ENCODE data around the gene PRRC2C.
"Not testable (repeated sequence)": the region's sequence is repeated elsewhere in the genome, so short reads cannot be mapped to it uniquely, and the experiment has no call there.

Gene PRRC2C

GRCh38 chr1:171485375-171486047 lies at the start of gene PRRC2C:
Gene PRRC2C (plus strand): TSS chr1:171485530. CDS start chr1:171512089, 26,559 bp downstream.
- no peaks in the 10 kb centered on the region for H3K27me3 ChIP-seq (ENCODE audit: control insufficient read depth in 2 of 2, insufficient read depth in 2 of 2, low read length in 2 of 2)
- no peaks in the 10 kb centered on the region for H3K9me3 ChIP-seq (ENCODE audit: control insufficient read depth in 2 of 2, low read length in 2 of 2)
- peaks cover 9 to 21% of the 10 kb centered on the region in 2 donors for H3K4me1 ChIP-seq (ENCODE audit: control insufficient read depth in 2 of 2, insufficient read depth in 2 of 2, low read length in 2 of 2)
- no peaks in the 10 kb centered on the region for H3K36me3 ChIP-seq (ENCODE audit: control insufficient read depth in 2 of 2, insufficient read depth in 2 of 2, low read length in 2 of 2)
- H3K4me3 ChIP-seq (ENCODE audit: low read length in 2 of 2), result peak within 1 kb of the TSS; percentile 83 to 97
- H3K27ac ChIP-seq (ENCODE audit: low read depth in 2 of 2, low read length in 2 of 2), result peak within 1 kb of the TSS; percentile 97 to 100
- H3K9ac ChIP-seq (ENCODE audit: low read depth in 1 of 2, low read length in 2 of 2), result peak within 1 kb of the TSS; percentile 98 to 100

- H3K4me1 ChIP-seq (ENCODE audit: control insufficient read depth in 2 of 2, insufficient read depth in 2 of 2, low read length in 2 of 2), result peaks cover 0 to 4% of the 10 kb centered on the region in 2 donors
- H3K9me3 ChIP-seq (ENCODE audit: control insufficient read depth in 2 of 2, low read length in 2 of 2), result no peaks in the 10 kb centered on the region
- H3K27ac ChIP-seq (ENCODE audit: low read depth in 2 of 2, low read length in 2 of 2), result no peak overlapping the region
- H3K27me3 ChIP-seq (ENCODE audit: control insufficient read depth in 2 of 2, insufficient read depth in 2 of 2, low read length in 2 of 2), result no peaks in the 10 kb centered on the region
- no peak overlapping the region for H3K9ac ChIP-seq (ENCODE audit: low read depth in 1 of 2, low read length in 2 of 2)
- H3K36me3 ChIP-seq (ENCODE audit: control insufficient read depth in 2 of 2, insufficient read depth in 2 of 2, low read length in 2 of 2), result no peaks in the 10 kb centered on the region
- no peak overlapping the region for H3K4me3 ChIP-seq (ENCODE audit: low read length in 2 of 2)
These were observed 46.9 kb upstream of the PRRC2C start for GRCh38 chr1:171438441-171438840.

DNA sequence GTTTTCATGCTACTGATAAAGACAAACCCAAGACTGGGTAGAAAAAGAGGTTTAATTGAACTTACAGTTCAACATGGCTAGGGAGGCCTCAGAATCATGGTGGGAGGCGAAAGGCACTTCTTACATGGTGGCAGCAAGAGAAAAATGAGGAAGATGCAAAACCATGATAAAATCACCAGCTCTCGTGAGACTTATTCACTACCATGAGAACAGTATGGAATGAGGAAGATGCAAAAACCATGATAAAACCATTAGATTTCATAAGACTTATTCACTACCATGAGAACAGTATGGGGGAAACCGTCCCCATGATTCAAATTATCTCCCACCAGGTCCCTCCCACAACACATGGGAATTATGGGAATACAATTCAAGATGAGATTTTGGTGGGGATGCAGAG lies 45.1 kb upstream of the PRRC2C start:
- not testable (repeated sequence) for H3K9me3 ChIP-seq (ENCODE audit: control insufficient read depth in 2 of 2, low read length in 2 of 2); H3K36me3 ChIP-seq (ENCODE audit: control insufficient read depth in 2 of 2, insufficient read depth in 2 of 2, low read length in 2 of 2); H3K27ac ChIP-seq (ENCODE audit: low read depth in 2 of 2, low read length in 2 of 2); H3K4me1 ChIP-seq (ENCODE audit: control insufficient read depth in 2 of 2, insufficient read depth in 2 of 2, low read length in 2 of 2); H3K27me3 ChIP-seq (ENCODE audit: control insufficient read depth in 2 of 2, insufficient read depth in 2 of 2, low read length in 2 of 2); H3K4me3 ChIP-seq (ENCODE audit: low read length in 2 of 2); H3K9ac ChIP-seq (ENCODE audit: low read depth in 1 of 2, low read length in 2 of 2)

- H3K27ac ChIP-seq (ENCODE audit: low read depth in 2 of 2, low read length in 2 of 2); H3K4me1 ChIP-seq (ENCODE audit: control insufficient read depth in 2 of 2, insufficient read depth in 2 of 2, low read length in 2 of 2); H3K9ac ChIP-seq (ENCODE audit: low read depth in 1 of 2, low read length in 2 of 2); H3K27me3 ChIP-seq (ENCODE audit: control insufficient read depth in 2 of 2, insufficient read depth in 2 of 2, low read length in 2 of 2); H3K36me3 ChIP-seq (ENCODE audit: control insufficient read depth in 2 of 2, insufficient read depth in 2 of 2, low read length in 2 of 2); H3K9me3 ChIP-seq (ENCODE audit: control insufficient read depth in 2 of 2, low read length in 2 of 2); H3K4me3 ChIP-seq (ENCODE audit: low read length in 2 of 2): not testable (repeated sequence)
These were observed 43.9 kb upstream of the PRRC2C start for GRCh38 chr1:171441278-171441895.

DNA sequence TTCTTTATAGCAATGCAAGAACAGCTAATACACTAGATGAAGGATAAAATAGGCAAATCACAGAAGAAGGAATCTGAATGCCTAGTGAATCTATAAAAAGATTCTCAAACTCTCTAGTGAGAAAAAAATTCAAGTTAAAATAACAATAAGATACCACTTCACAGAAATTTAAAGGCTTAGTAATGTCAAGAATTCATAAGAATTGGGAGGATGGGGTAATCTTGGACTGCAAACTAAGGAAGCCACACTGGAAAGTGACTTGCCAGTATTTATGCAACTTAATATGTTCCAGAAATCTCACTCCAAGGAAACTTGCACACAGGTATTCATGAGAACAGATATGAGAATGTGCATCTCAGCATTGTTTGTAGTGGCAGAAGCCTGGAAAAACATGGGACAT lies 38.9 kb upstream of the PRRC2C start:
- Histone ChIP-seq H3K9me3 (ENCODE audit: control insufficient read depth in 2 of 2, low read length in 2 of 2) (no peaks in the 10 kb centered on the region), H3K27ac (ENCODE audit: low read depth in 2 of 2, low read length in 2 of 2) (no peak overlapping the region), H3K4me1 (ENCODE audit: control insufficient read depth in 2 of 2, insufficient read depth in 2 of 2, low read length in 2 of 2) (no peaks in the 10 kb centered on the region), H3K36me3 (ENCODE audit: control insufficient read depth in 2 of 2, insufficient read depth in 2 of 2, low read length in 2 of 2) (no peaks in the 10 kb centered on the region), H3K9ac (ENCODE audit: low read depth in 1 of 2, low read length in 2 of 2) (no peak overlapping the region), H3K27me3 (ENCODE audit: control insufficient read depth in 2 of 2, insufficient read depth in 2 of 2, low read length in 2 of 2) (no peaks in the 10 kb centered on the region), H3K4me3 (ENCODE audit: low read length in 2 of 2) (no peak overlapping the region)

DNA sequence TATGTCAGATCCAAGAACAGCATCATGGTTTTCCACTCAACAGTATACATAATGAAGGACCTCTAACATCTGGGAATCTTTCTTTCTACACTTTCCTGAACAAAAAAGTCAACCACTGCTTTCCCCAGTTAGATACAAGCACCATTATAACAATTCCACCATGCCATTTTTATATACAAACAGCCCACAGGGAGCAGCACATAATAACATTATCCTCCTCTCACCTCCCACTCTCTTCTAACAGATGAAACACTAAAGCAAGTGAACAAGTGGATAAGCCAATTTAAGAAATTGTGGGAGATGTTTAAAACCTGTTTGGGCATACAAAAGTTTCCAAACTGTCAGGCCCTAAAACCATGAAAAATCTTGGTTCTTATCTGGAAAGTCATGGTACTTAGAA lies 29.4 kb upstream of the PRRC2C start:
- no peaks in the 10 kb centered on the region for H3K36me3 ChIP-seq (ENCODE audit: control insufficient read depth in 2 of 2, insufficient read depth in 2 of 2, low read length in 2 of 2)
- H3K27me3 ChIP-seq (ENCODE audit: control insufficient read depth in 2 of 2, insufficient read depth in 2 of 2, low read length in 2 of 2), result no peaks in the 10 kb centered on the region
- no peak overlapping the region for H3K27ac ChIP-seq (ENCODE audit: low read depth in 2 of 2, low read length in 2 of 2)
- H3K4me1 ChIP-seq (ENCODE audit: control insufficient read depth in 2 of 2, insufficient read depth in 2 of 2, low read length in 2 of 2), result no peaks in the 10 kb centered on the region
- H3K9ac ChIP-seq (ENCODE audit: low read depth in 1 of 2, low read length in 2 of 2), result no peak overlapping the region
- H3K4me3 ChIP-seq (ENCODE audit: low read length in 2 of 2), result no peak overlapping the region
- H3K9me3 ChIP-seq (ENCODE audit: control insufficient read depth in 2 of 2, low read length in 2 of 2), result no peaks in the 10 kb centered on the region

DNA sequence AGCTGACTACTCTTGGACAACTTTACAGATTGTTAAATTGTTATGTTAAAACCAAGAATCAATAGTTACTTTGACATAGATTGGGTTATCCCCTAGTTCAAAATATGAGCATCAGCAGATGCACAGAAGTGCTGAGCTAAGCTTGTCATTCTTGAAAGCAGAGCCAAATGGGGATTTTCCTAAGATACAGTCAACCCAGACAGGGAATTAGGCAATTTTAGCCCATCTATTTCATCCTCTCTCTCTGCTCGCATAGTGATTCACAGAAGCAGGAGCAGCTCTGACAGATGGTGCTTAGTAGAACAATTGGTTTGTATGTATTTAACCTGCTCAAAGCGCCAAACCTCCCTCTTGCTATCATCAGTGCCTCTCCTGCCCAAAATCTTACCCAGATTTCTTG lies 27.9 kb upstream of the PRRC2C start:
- Histone ChIP-seq H3K4me3 (ENCODE audit: low read length in 2 of 2) (no peak overlapping the region), H3K27ac (ENCODE audit: low read depth in 2 of 2, low read length in 2 of 2) (no peak overlapping the region), H3K27me3 (ENCODE audit: control insufficient read depth in 2 of 2, insufficient read depth in 2 of 2, low read length in 2 of 2) (no peaks in the 10 kb centered on the region), H3K36me3 (ENCODE audit: control insufficient read depth in 2 of 2, insufficient read depth in 2 of 2, low read length in 2 of 2) (no peaks in the 10 kb centered on the region), H3K4me1 (ENCODE audit: control insufficient read depth in 2 of 2, insufficient read depth in 2 of 2, low read length in 2 of 2) (no peaks in the 10 kb centered on the region), H3K9ac (ENCODE audit: low read depth in 1 of 2, low read length in 2 of 2) (no peak overlapping the region), H3K9me3 (ENCODE audit: control insufficient read depth in 2 of 2, low read length in 2 of 2) (no peaks in the 10 kb centered on the region)

GRCh38 chr1:171460018-171460620 lies 25.2 kb upstream of the PRRC2C start:
- Histone ChIP-seq H3K36me3 (ENCODE audit: control insufficient read depth in 2 of 2, insufficient read depth in 2 of 2, low read length in 2 of 2) (no peaks in the 10 kb centered on the region), H3K27ac (ENCODE audit: low read depth in 2 of 2, low read length in 2 of 2) (no peak overlapping the region)

DNA sequence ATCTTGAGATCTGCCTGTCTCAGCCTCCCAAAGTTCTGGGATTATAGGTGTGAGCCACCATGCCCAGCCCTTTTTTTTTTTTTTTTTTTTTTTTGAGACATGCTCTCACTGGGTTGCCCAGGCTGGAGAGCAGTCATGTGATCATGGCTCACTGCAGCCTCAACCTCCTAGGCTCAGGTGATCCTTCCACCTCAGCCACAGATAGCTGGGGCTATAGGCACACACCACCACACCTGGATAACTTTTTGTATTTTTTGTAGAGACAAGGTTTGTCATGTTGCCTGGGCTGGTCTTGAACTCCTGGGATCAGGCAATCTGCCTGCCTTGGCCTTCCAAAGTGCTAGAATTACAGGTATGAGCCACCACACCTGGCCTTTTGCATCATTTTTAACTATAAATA lies 17.7 kb upstream of the PRRC2C start:
- Histone ChIP-seq H3K27ac (ENCODE audit: low read depth in 2 of 2, low read length in 2 of 2) (no peak overlapping the region), H3K9ac (ENCODE audit: low read depth in 1 of 2, low read length in 2 of 2) (no peak overlapping the region), H3K4me1 (ENCODE audit: control insufficient read depth in 2 of 2, insufficient read depth in 2 of 2, low read length in 2 of 2) (no peaks in the 10 kb centered on the region), H3K9me3 (ENCODE audit: control insufficient read depth in 2 of 2, low read length in 2 of 2) (no peaks in the 10 kb centered on the region), H3K4me3 (ENCODE audit: low read length in 2 of 2) (no peak overlapping the region), H3K27me3 (ENCODE audit: control insufficient read depth in 2 of 2, insufficient read depth in 2 of 2, low read length in 2 of 2) (no peaks in the 10 kb centered on the region), H3K36me3 (ENCODE audit: control insufficient read depth in 2 of 2, insufficient read depth in 2 of 2, low read length in 2 of 2) (no peaks in the 10 kb centered on the region)

More at GRCh38 chr1:171460018-171460620, 25.2 kb upstream of the PRRC2C start:
- no peaks in the 10 kb centered on the region for H3K9me3 ChIP-seq (ENCODE audit: control insufficient read depth in 2 of 2, low read length in 2 of 2)
- H3K4me1 ChIP-seq (ENCODE audit: control insufficient read depth in 2 of 2, insufficient read depth in 2 of 2, low read length in 2 of 2), result no peaks in the 10 kb centered on the region
- H3K4me3 ChIP-seq (ENCODE audit: low read length in 2 of 2), result no peak overlapping the region
- H3K27me3 ChIP-seq (ENCODE audit: control insufficient read depth in 2 of 2, insufficient read depth in 2 of 2, low read length in 2 of 2), result no peaks in the 10 kb centered on the region
- no peak overlapping the region for H3K9ac ChIP-seq (ENCODE audit: low read depth in 1 of 2, low read length in 2 of 2)

DNA sequence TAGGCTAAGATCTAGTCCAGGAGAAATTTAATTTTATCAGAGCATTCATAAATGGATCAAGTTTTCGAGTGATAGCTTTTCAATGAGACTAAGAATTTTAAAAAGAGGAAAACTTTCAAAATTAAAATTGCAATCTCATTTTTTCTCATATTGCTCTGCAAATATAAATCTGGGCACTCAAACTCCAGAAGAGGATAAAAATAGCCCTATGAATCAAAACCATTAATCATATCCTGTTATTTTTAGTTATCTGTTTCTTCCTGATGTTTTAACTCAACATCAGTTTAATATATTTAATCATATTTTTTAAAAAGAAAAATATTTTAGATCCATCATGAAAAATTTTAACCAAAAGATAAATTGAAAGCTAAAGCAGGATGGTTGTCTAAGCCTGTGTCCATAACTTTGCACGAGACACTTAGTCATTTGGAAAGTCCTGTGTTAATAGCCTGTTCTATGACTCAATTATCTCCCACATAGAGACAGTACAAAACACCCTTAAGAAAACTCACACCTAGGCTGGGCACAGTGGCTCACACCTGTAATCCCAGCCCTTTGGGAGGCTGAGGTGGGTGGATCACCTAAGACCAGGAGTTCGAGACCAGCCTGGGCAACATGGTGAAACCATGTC lies 17.1 kb upstream of the PRRC2C start:
- H3K36me3 ChIP-seq (ENCODE audit: control insufficient read depth in 2 of 2, insufficient read depth in 2 of 2, low read length in 2 of 2), result no peaks in the 10 kb centered on the region
- H3K27ac ChIP-seq (ENCODE audit: low read depth in 2 of 2, low read length in 2 of 2), result no peak overlapping the region
- H3K4me3 ChIP-seq (ENCODE audit: low read length in 2 of 2), result no peak overlapping the region
- no peaks in the 10 kb centered on the region for H3K9me3 ChIP-seq (ENCODE audit: control insufficient read depth in 2 of 2, low read length in 2 of 2)
- no peak overlapping the region for H3K9ac ChIP-seq (ENCODE audit: low read depth in 1 of 2, low read length in 2 of 2)
- H3K4me1 ChIP-seq (ENCODE audit: control insufficient read depth in 2 of 2, insufficient read depth in 2 of 2, low read length in 2 of 2), result no peaks in the 10 kb centered on the region
- no peaks in the 10 kb centered on the region for H3K27me3 ChIP-seq (ENCODE audit: control insufficient read depth in 2 of 2, insufficient read depth in 2 of 2, low read length in 2 of 2)
